Small intestine (tissue), 7 donors: Measurements from ENCODE around the gene FIS1. TPM values are rescaled to one million over a fixed set of nuclear protein-coding genes. Genes with fewer than 3 reads are reported as not detected.
"Not testable (repeated sequence)": the region's sequence is repeated elsewhere in the genome, so short reads cannot be mapped to it uniquely, and the experiment has no call there.

ENCODE experiments used
- DNase-seq, 2 donors: peaks; one replicate each; pipeline versions ENCODE4 v3.0.0 to v3.0.0-alpha.2; 2013
- FAIRE-seq: peaks from 2 replicates; lab custom pipeline; 2012; peaks lifted over from hg19 to GRCh38; lab: Jason Lieb, UNC
- H3K27ac ChIP-seq, 3 donors: one replicate each; pipeline ENCODE4 v1.5.1; 2013; ENCODE audit warnings: low read length in 2 of 3, mild to moderate bottlenecking in 2 of 3, control low read depth in 1 of 3, inconsistent platforms in 1 of 3, low read depth in 1 of 3, moderate library complexity in 1 of 3
- H3K27me3 ChIP-seq, 3 donors: one replicate each; pipeline ENCODE4 v1.6.1; 2013; ENCODE audit warnings: low read length in 3 of 3, inconsistent platforms in 1 of 3; ENCODE audit not compliant: control insufficient read depth in 3 of 3, insufficient read depth in 3 of 3
- H3K36me3 ChIP-seq, 3 donors: one replicate each; pipeline ENCODE4 v1.6.1; 2013; ENCODE audit warnings: low read length in 3 of 3, inconsistent platforms in 1 of 3, low read depth in 1 of 3, mild to moderate bottlenecking in 1 of 3, moderate library complexity in 1 of 3; ENCODE audit not compliant: control insufficient read depth in 3 of 3, insufficient read depth in 2 of 3
- H3K4me1 ChIP-seq, 3 donors: one replicate each; pipeline ENCODE4 v1.6.1; 2013; ENCODE audit warnings: low read length in 2 of 3, inconsistent platforms in 1 of 3, low read depth in 1 of 3, mild to moderate bottlenecking in 1 of 3, moderate library complexity in 1 of 3; ENCODE audit not compliant: control insufficient read depth in 3 of 3, insufficient read depth in 2 of 3
- H3K4me3 ChIP-seq, 3 donors: one replicate each; pipeline ENCODE4 v1.5.1; 2013; ENCODE audit warnings: low read length in 3 of 3, control low read depth in 1 of 3, inconsistent platforms in 1 of 3, low read depth in 1 of 3, mild to moderate bottlenecking in 1 of 3, moderate library complexity in 1 of 3
- H3K9me3 ChIP-seq, 2 donors: one replicate each; pipeline ENCODE4 v1.6.1; 2013; ENCODE audit warnings: low read depth in 1 of 2, low read length in 1 of 2; ENCODE audit not compliant: control insufficient read depth in 2 of 2, insufficient read depth in 1 of 2
- WGBS, 3 donors: extraction: QIAGEN DNeasy Blood & Tissue Kit; methylation state at CpG; one replicate each; pipeline ENCODE4 v1.1.7; 2013; 5-methylcytosine and 5-hydroxymethylcytosine counted together
- polyA plus RNA-seq, 4 donors: library from polyadenylated mRNA; stranded (reverse) in 3 of 4; unstranded in 1 of 4; fragments of 200-250 nt in 3 of 4; fragments of 120-200 nt in 1 of 4; gene quantifications; one replicate each; pipeline versions ENCODE4 v1.2.1 to v1.2.3, GENCODE V29; 2013
- donor health status: healthy with polysubstance abuse.
- donor health status: control.
- donor health status: control.
- donor health status: Bipolar disorder and iron deficiency.
- donor health status: healthy.

The FIS1 gene
- polyA plus RNA-seq, 4 donors = 136 to 319 (median 242) TPM

DNA sequence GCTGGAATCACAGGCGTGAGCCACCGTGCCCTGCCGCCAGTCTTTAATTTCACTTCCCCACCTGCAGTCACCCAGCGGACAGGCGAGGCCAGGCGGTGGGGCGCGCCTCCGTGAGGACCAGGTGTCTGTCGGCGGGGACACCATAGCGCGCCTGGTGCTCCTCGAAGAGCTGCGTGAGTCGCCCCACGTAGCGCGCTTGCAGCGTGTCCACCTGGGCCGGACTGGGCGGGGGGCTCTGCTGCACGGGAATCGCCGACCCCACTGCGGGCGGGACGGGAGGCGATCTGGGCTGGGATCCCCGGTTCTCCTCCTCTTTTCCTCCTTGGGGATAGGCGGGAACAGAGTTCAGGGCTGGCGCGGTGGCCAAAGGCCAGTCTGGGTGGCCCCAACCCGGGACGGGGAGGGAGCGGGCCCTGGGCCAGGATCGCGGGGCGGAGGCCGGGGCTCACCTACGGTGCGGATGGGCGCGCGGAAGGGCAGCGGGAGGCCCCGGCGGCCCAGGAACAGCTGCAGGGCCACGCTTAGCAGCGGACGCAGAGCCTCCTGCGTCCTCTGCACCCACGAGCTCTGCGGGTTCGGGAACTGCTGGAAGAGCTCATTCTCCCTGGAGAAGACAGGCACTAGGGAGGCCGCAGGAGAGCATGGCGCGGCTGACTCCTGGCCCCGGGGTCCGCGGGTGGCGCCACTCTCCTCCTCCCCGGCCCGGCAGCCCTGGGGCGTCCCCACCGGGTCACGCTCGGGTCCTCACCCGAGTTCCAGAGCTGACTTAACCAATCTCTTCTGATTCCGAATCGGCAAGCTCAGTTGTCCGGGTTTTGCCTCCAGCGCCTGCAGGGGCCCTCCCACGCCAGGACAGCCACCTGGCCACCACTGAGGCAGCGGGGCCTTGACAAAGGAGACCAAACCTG, 42.9 kb downstream of the FIS1 start:
- Histone ChIP-seq H3K9me3 (no peaks in the 10 kb centered on the region), H3K36me3 (peaks cover 0 to 33% (median 0%) of the 10 kb centered on the region in 3 donors), H3K27me3 (peaks cover 0 to 12% (median 9%) of the 10 kb centered on the region in 3 donors), H3K27ac (peak overlapping the region; percentile 75 to 97 (median 94)), H3K4me1 (peaks cover 0 to 20% (median 0%) of the 10 kb centered on the region in 3 donors), H3K4me3 (peak overlapping the region in 2 of 3 donors; percentile 83 to 85)
- 8 to 12% (median 12%) methylated on average over 46 to 75 of the region's 75 CpGs for WGBS, 3 donors
- DNase-seq (peak; percentile 89 to 93), FAIRE-seq (no peak)

DNA sequence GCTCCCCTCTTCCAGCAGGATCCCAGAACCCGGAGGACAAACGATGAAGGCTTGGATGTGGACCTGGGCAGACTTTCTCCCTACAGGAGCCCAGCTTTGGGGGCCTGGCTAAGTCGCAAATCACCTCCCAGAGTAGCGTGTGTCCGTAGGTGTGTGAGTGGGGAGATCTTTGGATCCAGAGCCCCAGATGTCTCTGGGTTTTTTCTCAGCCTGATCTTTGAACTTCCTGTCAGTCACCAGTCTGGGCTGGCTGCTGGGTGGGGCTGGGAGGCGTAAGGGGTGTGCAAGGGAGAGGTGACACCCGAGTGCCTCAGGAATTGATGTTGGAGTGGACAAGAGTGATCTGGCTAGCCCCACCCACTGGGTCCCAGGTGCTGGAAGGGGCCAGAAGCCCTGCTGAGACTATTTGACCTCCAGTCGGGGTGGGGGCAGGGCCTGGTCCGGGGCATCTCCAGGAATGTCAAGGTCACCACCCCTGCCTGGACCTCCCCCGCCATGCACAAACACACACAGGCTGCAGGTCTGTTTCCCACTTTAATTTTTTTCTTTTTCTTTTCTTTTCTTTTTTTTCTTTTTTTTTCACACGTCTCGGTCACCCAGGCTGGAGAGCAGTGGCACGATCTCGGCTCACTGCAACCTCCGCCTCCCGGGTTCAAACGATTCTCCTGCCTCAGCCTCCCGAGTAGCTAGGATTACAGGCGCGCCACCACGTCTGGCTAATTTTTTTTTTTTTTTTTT, 43.9 kb downstream of the FIS1 start, which contains the start of gene MOGAT3:
MOGAT3 (minus strand) TSS at position 175 of the 738 bp plus-strand sequence. CDS start 182 bp downstream, outside the sequence.
- 10 to 19% (median 16%) methylated on average over 20 to 21 of the region's 21 CpGs for WGBS, 3 donors
- Histone ChIP-seq H3K4me1 (peaks cover 0 to 20% (median 0%) of the 10 kb centered on the region in 3 donors), H3K36me3 (peaks cover 0 to 32% (median 0%) of the 10 kb centered on the region in 3 donors), H3K27me3 (peaks cover 0 to 12% (median 9%) of the 10 kb centered on the region in 3 donors), H3K27ac (peak within 1 kb of the TSS; percentile 85 to 97 (median 94)), H3K4me3 (peak within 1 kb of the TSS in 2 of 3 donors; percentile 83 to 85), H3K9me3 (no peaks in the 10 kb centered on the region)
- DNase-seq (peak; percentile 95 to 99), FAIRE-seq (no peak)

DNA sequence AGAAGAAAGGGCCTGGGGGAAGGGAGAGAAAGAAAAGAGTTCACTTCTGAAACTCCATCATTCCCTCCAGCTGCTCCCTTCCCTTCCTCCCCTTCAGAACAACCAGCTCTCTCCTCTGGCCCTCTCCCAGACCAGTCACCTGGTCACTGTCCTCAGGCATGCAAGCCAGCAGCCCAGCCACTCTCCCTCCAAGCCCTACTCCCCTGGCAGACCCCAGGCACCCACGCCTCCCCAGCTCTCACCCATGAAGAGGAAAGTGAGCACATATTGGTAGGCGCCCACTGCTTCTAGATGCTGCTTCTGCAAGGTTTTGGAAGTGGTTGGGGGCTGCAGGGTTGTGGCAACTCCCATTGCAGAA, 44.4 kb downstream of the FIS1 start:
- H3K9me3 ChIP-seq = no peaks in the 10 kb centered on the region
- H3K4me1 ChIP-seq = peaks cover 0 to 20% (median 0%) of the 10 kb centered on the region in 3 donors
- peak in 1 of 2 donors; percentile 21 for DNase-seq
- H3K27me3 ChIP-seq = peaks cover 0 to 12% (median 9%) of the 10 kb centered on the region in 3 donors
- peak overlapping the region in 2 of 3 donors; percentile 83 to 85 for H3K4me3 ChIP-seq
- peak overlapping the region; percentile 85 to 97 (median 92) for H3K27ac ChIP-seq
- no peak for FAIRE-seq
- H3K36me3 ChIP-seq = peaks cover 0 to 32% (median 0%) of the 10 kb centered on the region in 3 donors
- WGBS, 3 donors = 30 to 65% (median 39%) methylated on average over 2 of the region's 2 CpGs

DNA sequence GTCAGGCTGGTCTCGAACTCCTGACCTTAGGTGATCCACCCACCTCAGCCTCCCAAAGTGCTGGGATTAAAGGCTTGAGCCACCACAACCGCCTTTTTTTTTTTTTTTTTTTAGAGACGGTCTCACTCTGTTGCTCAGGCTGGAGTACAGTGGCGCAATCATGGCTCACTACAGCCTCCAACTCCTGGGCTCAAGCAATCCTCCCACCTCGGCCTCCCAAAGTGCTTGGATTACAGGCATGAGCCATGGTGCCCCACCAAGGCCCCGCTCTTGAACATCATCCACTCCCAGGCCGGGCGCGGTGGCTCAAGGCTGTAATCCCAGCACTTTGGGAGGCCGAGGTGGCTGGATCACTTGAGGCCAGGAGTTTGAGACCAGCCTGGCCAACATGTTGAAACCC, 45.4 kb downstream of the FIS1 start:
- 84 to 94% (median 93%) methylated on average over 10 of the region's 10 CpGs for WGBS, 3 donors
- Histone ChIP-seq H3K27ac (peak overlapping the region in 1 of 3 donors; percentile 97), H3K36me3 (peaks cover 0 to 34% (median 0%) of the 10 kb centered on the region in 3 donors), H3K4me1 (peaks cover 0 to 20% (median 0%) of the 10 kb centered on the region in 3 donors), H3K4me3 (peak overlapping the region in 2 of 3 donors; percentile 83 to 85), H3K27me3 (peaks cover 0 to 12% (median 9%) of the 10 kb centered on the region in 3 donors)
- not testable (repeated sequence) for FAIRE-seq, H3K9me3 ChIP-seq, DNase-seq

DNA sequence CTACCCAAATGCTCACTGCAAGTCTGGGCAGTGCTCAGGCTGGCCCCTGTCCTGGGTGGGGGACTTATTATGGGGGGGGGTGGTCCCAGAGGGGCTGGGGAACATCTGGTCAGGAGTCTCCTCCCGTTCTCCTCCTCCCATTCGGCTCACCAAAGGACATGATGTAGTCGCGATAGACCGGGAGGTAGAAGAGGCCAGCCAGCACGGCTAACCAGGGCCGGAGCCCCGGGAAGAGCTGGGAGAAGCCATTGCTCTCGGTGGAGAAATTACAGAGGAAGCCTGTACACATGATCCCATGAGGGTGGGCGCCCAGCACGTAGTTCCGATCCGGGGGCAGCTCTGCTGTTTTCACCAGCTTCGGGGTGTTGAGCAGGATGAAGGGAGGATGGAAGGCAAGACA, 46.4 kb downstream of the FIS1 start:
- DNase-seq (no peak), FAIRE-seq (no peak)
- peaks cover 0 to 34% (median 0%) of the 10 kb centered on the region in 3 donors for H3K36me3 ChIP-seq
- WGBS, 3 donors = 75 to 88% (median 82%) methylated on average over 14 of the region's 14 CpGs
- H3K9me3 ChIP-seq = no peaks in the 10 kb centered on the region
- H3K4me3 ChIP-seq = no peak overlapping the region
- H3K27me3 ChIP-seq = peaks cover 0 to 12% (median 9%) of the 10 kb centered on the region in 3 donors
- H3K27ac ChIP-seq = no peak overlapping the region
- peaks cover 0 to 20% (median 0%) of the 10 kb centered on the region in 3 donors for H3K4me1 ChIP-seq

DNA sequence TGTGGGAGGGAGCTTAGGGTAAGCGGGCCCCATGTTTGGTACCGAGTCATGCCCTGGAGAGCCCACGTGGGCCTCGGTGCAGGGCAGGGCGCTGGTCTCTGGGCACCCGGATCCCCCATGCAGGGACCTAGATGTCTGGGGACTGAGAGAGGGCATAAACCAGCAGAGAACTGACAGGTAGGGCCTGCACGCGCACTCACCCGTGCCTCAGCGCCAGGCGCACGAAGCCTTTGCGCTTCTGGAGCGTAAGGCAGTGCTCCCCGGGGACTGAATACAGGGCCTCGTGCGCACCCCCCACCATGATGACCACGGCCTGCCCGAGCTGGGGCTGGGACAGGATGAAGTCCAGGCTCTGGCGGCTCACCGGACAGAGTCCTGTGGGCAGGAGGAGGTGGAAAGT, 46.9 kb downstream of the FIS1 start:
- FAIRE-seq (no peak), DNase-seq (no peak)
- H3K9me3 ChIP-seq = no peaks in the 10 kb centered on the region
- H3K36me3 ChIP-seq = peaks cover 0 to 32% (median 0%) of the 10 kb centered on the region in 3 donors
- WGBS, 3 donors = 75 to 88% (median 86%) methylated on average over 21 of the region's 21 CpGs
- H3K27me3 ChIP-seq = peaks cover 0 to 12% (median 9%) of the 10 kb centered on the region in 3 donors
- no peak overlapping the region for H3K27ac ChIP-seq
- H3K4me3 ChIP-seq = no peak overlapping the region
- H3K4me1 ChIP-seq = peaks cover 0 to 20% (median 0%) of the 10 kb centered on the region in 3 donors

DNA sequence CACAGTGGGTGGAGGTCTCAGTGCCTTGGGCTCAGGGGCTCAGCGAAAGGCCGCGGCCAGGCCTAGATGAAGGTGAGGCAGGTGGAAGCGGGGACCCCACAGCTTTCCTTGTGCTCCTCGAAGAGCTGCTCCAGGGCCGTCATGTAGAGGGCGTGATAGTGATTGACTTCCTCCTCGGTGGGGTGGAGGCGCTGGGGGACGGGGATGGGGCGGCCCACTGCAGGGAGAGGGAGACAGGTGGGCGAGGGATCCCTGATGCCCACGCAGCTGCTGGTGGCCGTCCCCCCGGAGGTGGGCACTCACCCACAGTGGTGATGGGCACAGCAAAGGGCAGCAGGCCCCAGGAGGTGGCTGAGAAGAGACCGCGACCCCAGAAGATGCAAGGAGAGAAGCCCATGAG, 49.0 kb downstream of the FIS1 start:
- H3K36me3 ChIP-seq = peaks cover 0 to 34% (median 0%) of the 10 kb centered on the region in 3 donors
- H3K4me1 ChIP-seq = peaks cover 0 to 16% (median 0%) of the 10 kb centered on the region in 3 donors
- 86 to 92% (median 87%) methylated on average over 14 to 17 of the region's 17 CpGs for WGBS, 3 donors
- peaks cover 0 to 5% (median 4%) of the 10 kb centered on the region in 3 donors for H3K27me3 ChIP-seq
- no peak overlapping the region for H3K27ac ChIP-seq
- H3K9me3 ChIP-seq = no peaks in the 10 kb centered on the region
- no peak overlapping the region for H3K4me3 ChIP-seq
- FAIRE-seq (no peak), DNase-seq (no peak)
